Suppressor macrophage treated with lipopolysaccharide for 1 hour (primary cell): ENCODE data around the gene DROSHA.
A peak's percentile ranks its signal among the peaks of the same experiment; 100 is the strongest.

Experiments used
- DNase-seq, 3 donors: peaks; one replicate each; pipeline ENCODE4 v3.0.0-alpha.2; 2020 to 2022

The DROSHA gene

DNA sequence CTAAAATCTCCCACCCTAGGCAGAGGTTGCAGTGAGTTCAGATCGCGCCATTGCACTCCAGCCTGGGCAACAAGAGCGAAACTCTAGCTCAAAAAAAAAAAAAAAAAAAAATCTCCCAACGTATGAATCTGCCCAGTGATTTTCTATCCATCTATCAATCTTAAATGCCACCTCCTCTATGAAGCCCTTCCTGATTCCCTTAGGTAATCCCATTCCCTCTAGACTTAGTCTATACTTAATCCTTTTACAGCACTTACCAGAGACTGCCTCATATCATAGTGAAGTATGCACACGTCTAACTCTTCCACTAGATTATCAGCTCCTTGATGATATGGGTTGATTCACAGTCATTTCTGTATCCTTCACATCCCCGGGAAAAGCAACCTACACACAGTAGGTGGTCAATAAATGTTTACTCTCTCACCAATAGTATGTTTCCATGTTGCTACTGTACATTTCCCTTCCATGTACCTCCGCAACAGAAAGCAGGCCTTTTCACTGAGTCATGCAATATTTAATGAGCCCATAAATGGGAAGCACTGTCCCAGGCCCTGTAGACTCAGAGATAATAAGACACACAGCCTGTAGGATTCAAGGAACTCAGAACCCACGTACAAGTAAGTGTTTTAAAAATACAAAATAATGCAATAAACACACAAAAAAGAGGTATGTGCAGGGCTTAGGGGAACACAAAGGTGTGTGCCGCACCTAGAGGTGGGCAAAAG lies 1.2 kb downstream of the DROSHA start:
- peak; percentile 14 to 32 (median 30) for DNase-seq

DNA sequence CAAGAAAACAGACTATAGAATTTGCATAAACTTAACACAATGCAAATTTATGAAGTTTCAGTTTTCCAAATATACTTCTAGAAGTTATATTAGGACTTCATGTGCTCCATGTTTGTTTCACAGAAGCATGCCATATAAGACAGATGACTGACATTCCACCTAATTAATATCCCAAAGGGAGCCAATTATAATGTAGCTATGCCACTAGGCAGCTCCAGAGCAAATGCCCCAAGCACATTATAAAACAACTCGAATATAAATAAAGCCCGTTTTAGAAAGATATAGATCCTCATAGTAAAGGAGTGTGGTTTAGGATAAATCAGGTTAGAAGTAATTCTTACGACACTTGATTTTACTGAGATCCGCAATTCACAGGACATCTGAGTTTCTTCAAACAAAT lies 8.9 kb downstream of the DROSHA start:
- no peak for DNase-seq

GRCh38 chr5:31516802-31517201 lies 15.1 kb downstream of the DROSHA start:
- DNase-seq, result no peak

DNA sequence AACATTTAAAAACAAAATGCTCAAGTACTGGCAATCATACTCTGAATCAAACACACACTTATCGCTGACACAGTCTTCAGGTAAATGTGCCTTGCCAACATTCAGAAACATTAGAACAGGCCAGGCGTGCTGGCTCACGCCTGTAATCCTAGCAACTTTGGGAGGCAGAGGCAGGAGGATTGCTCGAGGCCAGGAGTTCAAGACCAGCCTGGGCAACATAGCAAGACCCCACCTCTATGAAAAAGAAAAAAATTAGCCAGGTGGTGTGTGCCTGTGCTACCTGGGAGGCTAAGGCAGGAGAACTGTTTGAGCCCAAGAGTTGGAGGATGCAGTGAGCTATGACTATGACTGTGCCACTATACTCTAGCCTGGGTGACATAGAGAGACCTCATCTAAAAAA lies 20.6 kb downstream of the DROSHA start:
- DNase-seq, result no peak

DNA sequence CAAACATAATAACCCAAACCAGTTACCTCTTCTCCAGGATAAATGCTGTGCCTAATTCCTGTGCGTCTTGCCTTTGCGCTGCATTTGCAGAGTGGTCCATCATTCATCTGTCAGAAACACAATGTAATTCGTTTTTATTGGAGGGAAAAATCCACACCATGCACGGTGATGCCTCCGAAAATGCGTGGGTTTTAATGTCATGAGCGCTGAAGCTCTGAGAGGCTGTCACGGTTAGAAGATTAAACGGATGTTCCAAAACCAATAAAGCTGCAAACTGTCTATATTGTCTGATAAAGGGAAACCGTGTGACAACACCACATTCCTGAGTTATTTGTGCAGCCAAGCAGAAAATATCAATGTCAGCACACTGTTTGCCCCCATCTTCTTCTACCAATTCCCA lies 27.4 kb downstream of the DROSHA start:
- no peak for DNase-seq

GRCh38 chr5:31502506-31502905 lies 29.4 kb downstream of the DROSHA start:
- DNase-seq, result no peak

- DNase-seq, result no peak
Measured at GRCh38 chr5:31500256-31500655, 31.6 kb downstream of the DROSHA start.

DNA sequence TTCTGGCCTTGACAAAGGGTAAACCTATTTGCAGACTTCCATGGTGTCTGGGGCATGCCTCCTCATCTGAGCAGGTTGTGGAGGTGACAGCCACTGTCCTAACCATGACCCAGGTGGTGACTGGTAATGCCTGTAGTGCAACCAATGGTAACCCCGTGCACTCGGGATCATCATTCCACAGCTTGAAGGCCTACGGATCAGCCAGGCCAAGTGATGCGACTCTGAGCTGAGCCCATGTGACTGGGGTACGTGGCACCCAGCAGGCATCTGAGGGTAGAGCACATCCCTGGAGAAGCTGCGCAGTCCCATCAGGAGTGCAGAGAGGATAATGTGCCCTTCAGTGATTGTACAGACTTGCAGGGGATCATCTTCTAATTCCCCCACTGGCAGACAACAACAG lies 35.0 kb downstream of the DROSHA start:
- DNase-seq, result no peak

DNA sequence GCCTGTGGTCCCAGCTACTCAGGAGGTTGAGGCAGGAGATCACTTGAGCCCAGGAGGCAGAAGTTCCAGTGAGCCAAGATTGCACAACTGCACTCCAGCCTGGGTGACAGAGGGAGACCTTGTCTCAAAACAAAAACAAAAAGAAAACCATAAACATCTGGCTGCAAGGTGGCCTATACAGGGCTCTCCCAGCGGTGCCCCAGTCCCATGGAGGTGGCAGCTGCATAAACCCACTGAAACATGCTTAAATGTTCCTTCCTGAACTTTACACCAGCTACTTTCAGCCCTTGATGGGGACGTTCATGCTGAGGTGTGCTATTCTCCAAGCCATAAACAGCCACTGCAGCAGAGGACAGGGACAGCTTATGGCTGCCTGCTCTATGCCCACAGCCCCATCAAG lies 35.6 kb downstream of the DROSHA start:
- DNase-seq, result no peak

- no peak for DNase-seq
Measured at GRCh38 chr5:31495336-31495735, 36.6 kb downstream of the DROSHA start.

- DNase-seq, result no peak
Measured at GRCh38 chr5:31492869-31493268, 39.0 kb downstream of the DROSHA start.

GRCh38 chr5:31487506-31487905 lies 44.4 kb downstream of the DROSHA start:
- DNase-seq, result no peak

- no peak for DNase-seq
Measured at GRCh38 chr5:31486441-31486840, 45.5 kb downstream of the DROSHA start.

GRCh38 chr5:31485376-31486207 lies 46.3 kb downstream of the DROSHA start:
- no peak for DNase-seq

- no peak for DNase-seq
Measured at GRCh38 chr5:31481531-31482165, 50.2 kb downstream of the DROSHA start.

DNA sequence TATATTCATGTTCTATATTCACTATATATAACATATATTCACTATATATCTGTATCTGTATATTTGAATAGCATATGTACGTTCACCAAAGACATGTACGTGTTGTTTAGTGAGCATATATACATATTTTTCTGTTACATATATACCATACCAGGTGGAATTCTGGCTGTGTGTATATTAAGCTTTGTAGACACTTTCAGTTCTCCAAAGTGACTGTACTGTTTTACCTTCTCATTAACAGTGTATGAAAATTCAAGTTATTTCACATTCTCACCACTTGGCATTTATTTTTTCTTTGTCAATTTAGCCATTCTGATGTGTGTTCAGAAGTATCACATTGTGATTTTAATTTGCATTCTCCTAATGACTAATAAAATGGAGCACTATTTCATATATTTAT lies 52.2 kb downstream of the DROSHA start:
- no peak for DNase-seq

DNA sequence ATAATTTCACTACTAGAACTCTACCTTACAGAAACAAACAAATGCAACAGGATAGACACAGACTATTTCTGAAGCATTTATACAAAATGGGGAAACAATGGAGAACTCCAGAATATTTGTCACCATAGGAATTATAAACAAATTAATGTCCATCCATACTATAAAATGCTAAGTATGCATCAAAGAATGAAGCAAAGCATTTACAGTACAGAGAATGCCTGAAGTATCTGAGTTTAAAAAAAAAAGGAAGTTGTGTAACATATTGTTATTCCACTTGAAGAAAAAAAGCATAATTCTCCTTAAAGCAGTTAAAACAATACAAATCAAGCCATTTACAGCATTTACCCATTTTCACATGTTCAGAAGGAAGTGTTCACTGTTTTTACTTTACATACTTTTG lies 53.0 kb downstream of the DROSHA start:
- peak in 2 of 3 donors; percentile 6 to 20 for DNase-seq

- DNase-seq, result no peak
Measured at GRCh38 chr5:31477971-31478370, 53.9 kb downstream of the DROSHA start.

GRCh38 chr5:31477516-31477915 lies 54.4 kb downstream of the DROSHA start:
- no peak for DNase-seq

DNA sequence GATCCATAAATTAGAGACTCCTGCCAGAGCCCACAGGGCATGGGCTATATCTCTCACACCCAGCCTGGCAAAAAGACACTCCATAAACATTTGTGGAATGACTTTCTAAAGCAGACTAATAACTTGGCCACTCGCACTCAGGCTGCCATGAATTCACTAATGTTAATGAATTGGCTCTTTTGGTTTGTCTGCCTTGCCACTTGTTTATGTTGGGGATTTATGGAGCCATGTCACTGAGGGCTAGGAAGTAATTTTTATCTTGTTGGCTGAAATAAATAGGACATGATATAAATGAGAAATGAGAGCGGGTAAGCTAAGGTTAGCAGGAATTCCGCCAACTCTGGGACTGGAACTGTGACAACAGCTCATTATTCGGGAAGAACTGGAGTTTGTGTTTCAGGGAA lies 55.2 kb downstream of the DROSHA start:
- DNase-seq, result no peak

GRCh38 chr5:31471916-31472315 lies 60.0 kb downstream of the DROSHA start:
- no peak for DNase-seq

GRCh38 chr5:31471040-31471439 lies 60.9 kb downstream of the DROSHA start:
- DNase-seq, result no peak

GRCh38 chr5:31470608-31471007 lies 61.3 kb downstream of the DROSHA start:
- DNase-seq, result peak; percentile 28 to 45 (median 40)

- no peak for DNase-seq
Measured at GRCh38 chr5:31469886-31470285, 62.0 kb downstream of the DROSHA start.
